ENCODE results near the gene DDX25.

DNA sequence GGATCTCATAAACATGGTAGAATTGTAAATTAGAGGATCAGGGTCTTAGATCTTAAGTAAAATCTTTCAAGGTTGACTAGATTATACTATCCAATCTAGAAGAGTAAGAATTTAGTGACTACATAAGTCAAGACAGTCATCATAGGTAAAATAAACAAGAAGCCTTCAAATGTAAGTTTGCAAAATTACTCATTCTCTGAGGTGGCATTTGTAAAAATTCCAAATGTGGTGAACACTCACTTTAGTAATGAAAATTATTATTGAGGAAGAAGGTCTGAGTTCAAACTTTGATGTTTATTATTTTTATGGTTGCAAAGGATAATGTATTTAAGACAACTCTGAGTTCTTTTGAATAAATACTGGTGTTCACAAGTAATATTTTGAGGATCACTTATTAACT lies 12.2 kb upstream of the DDX25 start:
- TF ChIP-seq CTCF (IDR thresholded peaks at IDR 0.05) (no peak), EP300 (IDR thresholded peaks at IDR 0.05) (no peak)
